H1 (cell line): ENCODE data around the gene RAD23A. TPM values are rescaled to one million over a fixed set of nuclear protein-coding genes. Genes with fewer than 3 reads are reported as not detected.

ENCODE experiments used
- BCL11A ChIP-seq, 2 experiments: IDR thresholded peaks; one replicate each; pipeline ENCODE4 v1.6.1; 2011; ENCODE audit warnings: low read depth in 2 of 2, low read length in 2 of 2, mild to moderate bottlenecking in 2 of 2
- CEBPB ChIP-seq: IDR thresholded peaks from 2 replicates; pipeline ENCODE4 v1.6.1; 2012; ENCODE audit warnings: low read depth, low read length
- CTBP2 ChIP-seq: IDR thresholded peaks from 2 replicates; pipeline ENCODE4 v1.7.0; 2011; ENCODE audit warnings: borderline replicate concordance, mild to moderate bottlenecking, moderate library complexity, mixed read lengths, low read length; ENCODE audit not compliant: insufficient read depth, insufficient read length
- FOSL1 ChIP-seq: IDR thresholded peaks from 2 replicates; pipeline ENCODE4 v1.6.1; 2011; ENCODE audit warnings: mild to moderate bottlenecking, low read depth, low read length, moderate library complexity; ENCODE audit not compliant: insufficient read depth
- KDM1A ChIP-seq: fragments of 200-600, 300-600 bp; sonication (generic); IDR thresholded peaks from 2 replicates; pipeline ENCODE4 v1.7.1; 2016; ENCODE audit warnings: mild to moderate bottlenecking, low read length, borderline replicate concordance
- TCF12 ChIP-seq: IDR thresholded peaks from 2 replicates; pipeline ENCODE4 v1.6.1; 2011; ENCODE audit warnings: low read depth, mild to moderate bottlenecking, low read length
- polyA plus RNA-seq, 7 experiments: library from polyadenylated mRNA; depleted of rRNA in 3 of 7; stranded (reverse) in 5 of 7; unstranded in 2 of 7; fragments of >200 nt in 5 of 7; fragments of 200-250 nt in 2 of 7; gene quantifications; 1 replicate in 5 of 7; 2 replicates in 1 of 7; 4 replicates in 1 of 7; pipeline versions ENCODE4 v1.2.1 to v1.2.3, GENCODE V29; 2011 to 2013; ENCODE audit warnings: missing spikeins in 2 of 7, mixed read lengths in 2 of 7
- total RNA-seq: library from RNA; stranded (reverse); fragmentation: NEBNext Ultra II Directional; extraction: Animal tissue kit (Norgen Biotek cat#: 25700); gene quantifications from 2 replicates; pipeline ENCODE4 v1.2.1, GENCODE V29; 2021

The RAD23A gene
- total and polyA plus RNA-seq, 2 of the 8 experiments (the other 6 are each of a cell fraction or from before 2014, with no cell fraction given) = 40.0 to 76.1 TPM

DNA sequence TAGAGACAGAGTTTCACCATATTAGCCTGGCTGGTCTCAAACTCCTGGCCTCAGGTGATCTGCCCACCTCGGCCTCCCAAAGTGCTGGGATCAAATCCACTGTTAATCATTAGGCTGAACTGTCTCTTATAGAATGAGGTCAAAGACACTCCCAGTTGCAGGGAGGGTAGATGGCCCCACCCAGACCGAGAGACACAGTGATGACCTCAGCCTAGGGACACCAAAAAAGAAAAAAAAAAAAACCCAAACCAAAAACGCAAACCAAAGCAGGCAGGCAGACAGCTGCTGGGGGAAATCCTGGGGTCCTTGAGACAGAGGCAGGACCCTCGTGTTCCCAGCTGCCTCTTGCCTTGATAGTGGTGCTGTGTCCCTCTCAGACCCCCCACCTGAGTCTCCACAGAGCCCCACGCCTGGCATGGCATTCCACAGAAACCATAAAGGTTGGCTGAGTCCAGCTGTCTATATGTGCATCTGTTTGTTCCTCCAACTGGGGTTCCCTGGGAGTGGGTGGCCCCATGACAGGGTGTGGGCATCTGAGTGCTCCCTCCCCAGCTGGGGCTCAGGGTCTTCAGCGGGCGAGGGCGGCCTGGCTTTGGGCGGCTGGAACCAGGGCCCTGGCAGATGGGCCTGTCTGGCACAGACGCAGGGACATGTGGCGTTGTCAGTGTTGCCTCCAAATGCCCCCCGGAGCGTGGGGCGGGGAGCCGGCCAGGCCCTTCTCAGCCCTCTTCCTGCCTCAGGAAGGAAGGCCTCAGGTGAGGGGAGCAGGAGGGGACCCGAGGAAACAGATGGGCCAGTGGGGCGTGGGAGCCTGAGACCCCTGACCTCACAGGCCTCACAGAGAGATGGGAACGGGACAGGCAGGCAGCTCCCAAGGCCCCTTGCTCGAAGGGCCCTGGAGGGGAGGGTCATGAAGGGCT lies 28.9 kb downstream of the RAD23A start (continued):
- TF ChIP-seq CTBP2 = no peak
- no peak for TF ChIP-seq TCF12
- TF ChIP-seq CEBPB = no peak
- no peak for TF ChIP-seq FOSL1
- TF ChIP-seq KDM1A = no peak
- no peak for TF ChIP-seq BCL11A (IDR thresholded peaks at IDR 0.05; ENCODE audit: low read depth in 2 of 2, low read length in 2 of 2)
- TF ChIP-seq, all 59 proteins: peak for 0
